NB4 (cell line): ENCODE results near the gene DSTYK.

Experiments
- POLR2A ChIP-seq: IDR thresholded peaks from 2 replicates; pipeline ENCODE4 v1.6.1; 2011; ENCODE audit warnings: mild to moderate bottlenecking; ENCODE audit not compliant: insufficient read length; ENCODE audit errors: extremely low read depth
- TF ChIP-seq, protein P1 (sequence below): IDR thresholded peaks from one replicate; pipeline ENCODE4 v1.5.1; 2012; ENCODE audit warnings: low read depth, low read length

- TF ChIP-seq, protein P1, sequence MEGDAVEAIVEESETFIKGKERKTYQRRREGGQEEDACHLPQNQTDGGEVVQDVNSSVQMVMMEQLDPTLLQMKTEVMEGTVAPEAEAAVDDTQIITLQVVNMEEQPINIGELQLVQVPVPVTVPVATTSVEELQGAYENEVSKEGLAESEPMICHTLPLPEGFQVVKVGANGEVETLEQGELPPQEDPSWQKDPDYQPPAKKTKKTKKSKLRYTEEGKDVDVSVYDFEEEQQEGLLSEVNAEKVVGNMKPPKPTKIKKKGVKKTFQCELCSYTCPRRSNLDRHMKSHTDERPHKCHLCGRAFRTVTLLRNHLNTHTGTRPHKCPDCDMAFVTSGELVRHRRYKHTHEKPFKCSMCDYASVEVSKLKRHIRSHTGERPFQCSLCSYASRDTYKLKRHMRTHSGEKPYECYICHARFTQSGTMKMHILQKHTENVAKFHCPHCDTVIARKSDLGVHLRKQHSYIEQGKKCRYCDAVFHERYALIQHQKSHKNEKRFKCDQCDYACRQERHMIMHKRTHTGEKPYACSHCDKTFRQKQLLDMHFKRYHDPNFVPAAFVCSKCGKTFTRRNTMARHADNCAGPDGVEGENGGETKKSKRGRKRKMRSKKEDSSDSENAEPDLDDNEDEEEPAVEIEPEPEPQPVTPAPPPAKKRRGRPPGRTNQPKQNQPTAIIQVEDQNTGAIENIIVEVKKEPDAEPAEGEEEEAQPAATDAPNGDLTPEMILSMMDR = no peak
- TF ChIP-seq POLR2A = no peak
Observed at GRCh38 chr1:205127646-205128045, 83.9 kb downstream of the DSTYK start.
